DMS79 (cell line): ENCODE data around the gene HMGCR.

Experiments
- DNase-seq: peaks from one replicate; lab custom pipeline; 2025; lab: John Stamatoyannopoulos, UW

Gene HMGCR

DNA sequence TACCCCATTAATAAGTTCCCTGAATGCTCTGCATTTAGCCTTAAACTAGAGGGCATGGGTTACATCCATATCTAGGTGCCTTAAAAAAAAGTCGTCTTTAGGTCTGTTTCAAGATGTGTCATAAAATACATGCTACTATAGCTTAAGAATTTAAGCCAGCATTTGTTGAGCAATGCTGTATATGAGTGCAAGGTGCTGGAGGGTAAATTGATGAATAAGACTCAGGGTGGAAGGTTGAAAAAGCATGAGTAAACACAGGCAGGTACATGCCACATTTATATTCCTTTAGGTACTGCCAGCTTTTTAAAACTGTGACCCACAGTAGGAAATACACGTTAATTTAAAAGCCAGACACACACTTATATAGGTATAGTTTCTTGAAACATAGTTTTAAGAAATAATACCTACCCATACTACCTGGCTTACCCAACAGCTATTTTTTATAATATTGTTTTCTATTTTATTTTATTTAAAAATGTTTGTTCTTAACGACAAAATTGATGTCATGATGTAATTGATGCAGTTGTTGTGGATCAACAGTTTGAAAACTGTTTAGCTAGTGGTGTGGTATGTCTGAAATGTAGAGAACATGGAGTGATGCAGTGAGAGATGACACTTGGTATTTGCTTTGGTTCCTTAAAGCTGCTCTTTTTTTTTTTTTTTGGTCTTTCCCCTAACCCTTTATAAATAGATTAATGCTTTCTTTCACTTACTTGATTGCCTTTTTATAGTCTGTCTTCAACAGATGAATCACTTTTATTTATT lies 3.9 kb downstream of the HMGCR start:
- no peak for DNase-seq

GRCh38 chr5:75341934-75342333 lies 4.9 kb downstream of the HMGCR start:
- no peak for DNase-seq

- DNase-seq = no peak
Measured at GRCh38 chr5:75342836-75343235, 5.8 kb downstream of the HMGCR start.

DNA sequence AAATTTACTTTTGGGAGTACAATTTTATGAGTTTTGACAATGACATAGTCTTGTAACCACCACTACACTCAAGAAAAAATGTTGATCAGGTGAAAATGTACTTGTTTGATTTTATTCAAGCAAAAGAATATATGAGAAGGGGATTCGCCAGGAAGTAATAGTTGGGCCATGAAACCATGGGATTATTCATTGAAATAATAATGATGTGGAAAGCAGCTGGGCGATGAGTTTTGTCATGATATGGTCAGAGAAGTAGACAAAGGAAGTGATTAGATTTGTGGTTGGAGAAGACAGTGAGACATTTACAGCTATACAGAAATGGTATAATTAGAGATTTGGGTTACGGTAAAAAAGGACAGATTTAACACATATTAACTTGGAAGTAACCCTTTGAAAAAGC lies 11.2 kb downstream of the HMGCR start:
- DNase-seq = no peak

DNA sequence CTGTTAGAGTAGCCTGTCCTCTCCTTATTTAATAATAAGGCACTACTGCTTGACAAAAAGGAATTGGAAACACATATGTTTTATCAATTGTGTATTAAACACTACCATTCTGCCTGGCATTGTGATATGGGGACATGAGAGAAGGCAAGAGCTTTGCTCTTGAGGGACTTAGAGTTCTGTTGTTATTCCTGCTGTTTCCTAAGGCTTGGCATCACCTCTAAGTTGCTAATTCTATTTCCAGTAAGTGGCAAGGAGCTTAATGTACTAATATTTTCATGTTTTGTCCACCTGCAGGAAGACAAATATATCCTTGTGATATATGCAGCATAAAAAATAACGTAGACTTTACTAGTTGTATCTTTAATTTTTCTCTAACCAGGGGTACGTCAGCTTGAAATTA lies 12.6 kb downstream of the HMGCR start:
- no peak for DNase-seq

DNA sequence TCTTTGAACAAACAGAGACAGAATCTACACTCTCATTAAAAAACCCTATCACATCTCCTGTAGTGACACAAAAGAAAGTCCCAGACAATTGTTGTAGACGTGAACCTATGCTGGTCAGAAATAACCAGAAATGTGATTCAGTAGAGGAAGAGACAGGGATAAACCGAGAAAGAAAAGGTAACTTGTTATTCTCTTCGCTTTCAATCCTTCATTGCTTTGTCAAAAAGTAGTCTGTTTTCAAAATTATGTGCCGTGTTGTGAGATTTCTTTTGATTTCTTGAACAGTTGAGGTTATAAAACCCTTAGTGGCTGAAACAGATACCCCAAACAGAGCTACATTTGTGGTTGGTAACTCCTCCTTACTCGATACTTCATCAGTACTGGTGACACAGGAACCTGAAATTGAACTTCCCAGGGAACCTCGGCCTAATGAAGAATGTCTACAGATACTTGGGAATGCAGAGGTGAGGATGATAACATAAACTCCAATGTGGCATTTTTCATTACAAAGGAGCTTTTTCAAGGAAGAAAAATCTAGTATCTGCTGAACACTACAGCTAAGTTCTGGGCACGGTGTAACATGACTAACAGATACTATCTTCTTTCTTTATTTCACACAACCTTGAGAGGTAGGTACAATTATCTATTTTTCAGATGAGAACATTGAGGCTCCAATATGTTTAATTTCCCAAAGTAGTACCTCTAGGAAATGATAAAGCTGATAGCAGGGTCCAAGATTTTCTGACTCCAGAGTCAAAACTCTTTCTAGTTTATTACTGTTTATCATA lies 14.3 kb downstream of the HMGCR start:
- DNase-seq = no peak

DNA sequence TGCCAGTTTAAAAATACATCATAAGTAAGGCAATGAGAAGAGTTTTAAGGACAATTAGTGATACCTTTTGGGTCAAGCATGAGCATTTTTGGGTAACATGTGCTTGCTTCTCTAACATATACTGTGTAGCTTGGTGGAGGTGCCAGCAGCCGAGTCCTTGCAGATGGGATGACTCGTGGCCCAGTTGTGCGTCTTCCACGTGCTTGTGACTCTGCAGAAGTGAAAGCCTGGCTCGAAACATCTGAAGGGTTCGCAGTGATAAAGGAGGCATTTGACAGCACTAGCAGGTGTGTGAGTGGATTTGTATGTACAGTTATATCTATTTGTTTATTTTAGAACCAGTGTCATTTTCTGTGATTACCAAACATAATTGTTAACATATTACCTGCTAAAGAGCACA lies 18.2 kb downstream of the HMGCR start:
- DNase-seq = no peak

GRCh38 chr5:75356719-75357118 lies 19.7 kb downstream of the HMGCR start:
- DNase-seq = no peak

DNA sequence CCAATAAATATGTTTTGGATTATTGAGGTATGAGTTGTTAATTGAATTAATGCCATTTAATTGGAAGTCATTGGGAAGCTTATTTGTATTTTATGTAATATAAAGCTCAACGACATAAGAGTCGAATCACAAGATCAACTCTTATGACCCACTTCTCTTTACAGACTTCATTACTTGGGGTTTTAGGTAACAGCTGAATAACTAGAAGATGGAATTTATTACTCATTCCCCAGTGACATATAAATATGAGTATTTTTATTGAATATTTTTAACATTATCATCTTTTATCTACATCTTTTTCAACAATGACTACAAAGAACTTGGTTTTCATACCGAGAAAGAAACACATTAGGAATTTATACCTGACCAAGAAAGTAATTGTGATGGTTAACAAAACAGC lies 21.1 kb downstream of the HMGCR start:
- no peak for DNase-seq

DNA sequence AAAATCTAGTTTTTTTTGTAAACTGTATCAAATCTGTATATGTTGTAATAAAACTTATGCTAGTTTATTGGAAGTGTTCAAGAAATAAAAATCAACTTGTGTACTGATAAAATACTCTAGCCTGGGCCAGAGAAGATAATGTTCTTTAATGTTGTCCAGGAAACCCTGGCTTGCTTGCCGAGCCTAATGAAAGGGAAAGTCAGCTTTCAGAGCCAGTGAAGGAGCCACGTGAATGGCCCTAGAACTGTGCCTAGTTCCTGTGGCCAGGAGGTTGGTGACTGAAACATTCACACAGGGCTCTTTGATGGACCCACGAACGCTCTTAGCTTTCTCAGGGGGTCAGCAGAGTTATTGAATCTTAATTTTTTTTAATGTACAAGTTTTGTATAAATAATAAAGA lies 24.3 kb downstream of the HMGCR start:
- DNase-seq = no peak

- DNase-seq = no peak
Measured at GRCh38 chr5:75362474-75362975, 25.5 kb downstream of the HMGCR start.

DNA sequence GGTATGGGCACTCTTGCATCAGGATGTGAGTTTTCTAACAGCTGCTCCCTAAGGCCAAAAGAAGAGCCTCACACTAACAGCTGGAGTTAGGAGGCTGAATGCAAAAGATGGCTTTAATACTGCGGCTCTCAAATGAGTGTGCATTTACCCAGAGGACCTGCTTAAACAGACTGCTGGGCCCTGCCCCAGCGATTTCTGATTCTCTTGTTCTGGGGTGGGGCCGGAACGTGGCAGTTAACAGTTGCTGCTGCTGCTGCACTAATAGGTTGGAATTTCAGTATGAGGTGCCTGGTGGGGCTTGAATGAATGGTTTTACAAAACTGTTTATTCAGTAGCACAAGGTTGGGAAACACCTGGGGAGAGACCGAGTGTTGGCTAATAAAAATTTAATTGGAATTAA lies 26.1 kb downstream of the HMGCR start:
- no peak for DNase-seq

GRCh38 chr5:75363726-75364495 lies 26.9 kb downstream of the HMGCR start:
- no peak for DNase-seq

GRCh38 chr5:75364571-75365280 lies 27.7 kb downstream of the HMGCR start:
- no peak for DNase-seq

GRCh38 chr5:75365740-75366139 lies 28.7 kb downstream of the HMGCR start:
- DNase-seq = no peak

- DNase-seq = no peak
Measured at GRCh38 chr5:75366787-75367186, 29.8 kb downstream of the HMGCR start.

DNA sequence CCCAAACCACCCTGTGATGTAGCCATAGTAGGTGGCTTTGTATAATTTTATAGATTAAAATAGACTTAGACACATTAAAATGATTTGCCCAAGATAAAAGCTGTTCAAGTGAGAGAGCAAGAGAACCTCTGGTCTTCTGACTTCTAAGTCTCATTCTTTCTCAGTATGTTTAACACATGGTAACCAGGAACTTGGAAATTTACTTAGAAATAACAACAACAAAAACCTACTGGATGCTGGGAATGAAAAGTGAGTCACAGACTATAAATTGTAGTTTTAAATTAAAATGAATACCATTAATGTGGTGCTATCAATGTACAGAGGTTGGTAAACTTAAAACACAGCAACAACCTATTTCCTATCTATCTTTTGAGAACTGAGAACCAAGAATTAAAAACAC lies 30.4 kb downstream of the HMGCR start:
- no peak for DNase-seq

DNA sequence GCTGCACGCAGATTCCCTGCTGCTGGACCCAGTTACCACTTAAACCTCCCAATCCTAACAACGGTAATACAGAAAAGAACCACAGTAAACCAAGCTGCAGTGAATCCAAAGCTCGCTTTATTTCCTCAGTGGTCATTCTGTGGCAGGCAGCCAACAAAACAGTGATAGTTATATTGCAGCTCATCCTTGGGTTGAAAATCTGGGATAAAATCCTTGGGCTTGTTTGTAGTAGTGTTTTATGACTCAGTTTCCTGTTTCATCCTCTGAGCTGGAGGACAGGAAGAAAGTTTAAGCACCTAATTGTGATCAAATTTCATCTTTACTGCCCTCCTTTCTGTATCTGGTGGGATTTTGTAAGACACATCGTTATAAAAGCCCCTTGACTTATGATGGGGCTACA lies 31.4 kb downstream of the HMGCR start:
- DNase-seq = no peak

GRCh38 chr5:75373862-75374261 lies 36.8 kb downstream of the HMGCR start:
- DNase-seq = no peak

- DNase-seq = no peak
Measured at GRCh38 chr5:75374394-75374814, 37.4 kb downstream of the HMGCR start.

GRCh38 chr5:75375414-75375813 lies 38.4 kb downstream of the HMGCR start:
- no peak for DNase-seq

GRCh38 chr5:75380099-75380498 lies 43.1 kb downstream of the HMGCR start:
- no peak for DNase-seq
